ENCODE results near the gene IFT122.

DNA sequence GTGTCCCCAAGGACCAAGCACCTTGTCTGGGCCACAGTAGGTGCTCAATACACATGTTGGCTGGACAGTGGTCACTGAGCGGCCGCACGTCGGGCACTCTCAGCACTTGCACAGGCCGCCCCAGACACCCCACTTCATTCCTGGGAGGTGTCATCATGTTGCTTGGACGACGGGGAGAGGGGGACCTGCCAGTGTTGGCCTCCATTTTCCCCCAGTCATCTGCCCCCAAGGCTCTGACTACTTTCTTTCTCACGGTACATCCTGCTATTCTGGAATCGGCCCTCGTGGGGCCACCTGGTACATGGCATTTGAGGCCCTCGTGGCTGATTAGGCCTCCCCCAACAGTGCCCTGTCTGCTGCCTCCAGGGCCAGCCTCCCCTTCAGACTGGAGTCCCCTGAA is 87.2 kb downstream of the IFT122 start:
- TF ChIP-seq, protein P1, sequence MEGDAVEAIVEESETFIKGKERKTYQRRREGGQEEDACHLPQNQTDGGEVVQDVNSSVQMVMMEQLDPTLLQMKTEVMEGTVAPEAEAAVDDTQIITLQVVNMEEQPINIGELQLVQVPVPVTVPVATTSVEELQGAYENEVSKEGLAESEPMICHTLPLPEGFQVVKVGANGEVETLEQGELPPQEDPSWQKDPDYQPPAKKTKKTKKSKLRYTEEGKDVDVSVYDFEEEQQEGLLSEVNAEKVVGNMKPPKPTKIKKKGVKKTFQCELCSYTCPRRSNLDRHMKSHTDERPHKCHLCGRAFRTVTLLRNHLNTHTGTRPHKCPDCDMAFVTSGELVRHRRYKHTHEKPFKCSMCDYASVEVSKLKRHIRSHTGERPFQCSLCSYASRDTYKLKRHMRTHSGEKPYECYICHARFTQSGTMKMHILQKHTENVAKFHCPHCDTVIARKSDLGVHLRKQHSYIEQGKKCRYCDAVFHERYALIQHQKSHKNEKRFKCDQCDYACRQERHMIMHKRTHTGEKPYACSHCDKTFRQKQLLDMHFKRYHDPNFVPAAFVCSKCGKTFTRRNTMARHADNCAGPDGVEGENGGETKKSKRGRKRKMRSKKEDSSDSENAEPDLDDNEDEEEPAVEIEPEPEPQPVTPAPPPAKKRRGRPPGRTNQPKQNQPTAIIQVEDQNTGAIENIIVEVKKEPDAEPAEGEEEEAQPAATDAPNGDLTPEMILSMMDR (IDR thresholded peaks at IDR 0.05) = no peak
- TF ChIP-seq EP300 (IDR thresholded peaks at IDR 0.05) = no peak

Measured in tibial nerve (tissue), 4 donors.